ENCODE results near the gene GSTA1.
"Not testable (repeated sequence)": the region's sequence is repeated elsewhere in the genome, so short reads cannot be mapped to it uniquely, and the experiment has no call there.

The GSTA1 gene

GRCh38 chr6:52761673-52762491, 41.7 kb downstream of the GSTA1 start:
- not testable (repeated sequence) for DNase-seq (ENCODE audit: extremely low read depth, low read depth); H3K4me3 ChIP-seq (replicated peaks; ENCODE audit: low read depth, low read length)

DNA sequence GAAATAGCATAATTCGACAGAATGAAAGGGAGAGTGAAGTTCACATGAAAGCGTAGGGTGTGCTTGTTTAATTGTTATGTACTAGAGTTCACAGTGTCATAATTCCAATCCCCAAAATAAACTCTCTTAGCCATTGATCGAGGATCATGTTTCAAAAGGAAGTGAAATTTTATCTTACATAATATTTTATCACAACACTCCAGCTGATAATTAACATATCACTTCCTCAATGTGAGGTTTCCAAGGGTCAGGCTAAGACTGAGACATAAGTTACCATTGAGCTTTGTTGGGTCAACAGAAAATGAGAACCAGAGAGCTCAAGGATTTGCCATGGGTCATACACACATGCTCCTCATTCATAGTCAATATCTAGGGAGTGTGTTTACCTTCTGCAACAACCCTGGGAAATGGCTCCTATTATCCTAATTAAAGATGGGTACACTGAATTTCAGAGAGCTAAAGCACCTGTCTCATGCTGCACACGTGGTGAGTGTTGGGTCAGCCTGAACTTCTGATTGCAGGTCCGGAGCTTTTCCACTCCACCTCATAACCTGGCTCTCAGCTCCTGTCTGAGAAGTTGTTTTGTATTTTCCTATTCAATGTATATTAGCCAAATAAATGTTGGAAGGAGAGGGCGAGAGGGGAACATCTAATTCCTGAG, 43.4 kb downstream of the GSTA1 start:
- no peak overlapping the region for H3K4me3 ChIP-seq (replicated peaks; ENCODE audit: low read depth, low read length)
- TF ChIP-seq, protein P1, sequence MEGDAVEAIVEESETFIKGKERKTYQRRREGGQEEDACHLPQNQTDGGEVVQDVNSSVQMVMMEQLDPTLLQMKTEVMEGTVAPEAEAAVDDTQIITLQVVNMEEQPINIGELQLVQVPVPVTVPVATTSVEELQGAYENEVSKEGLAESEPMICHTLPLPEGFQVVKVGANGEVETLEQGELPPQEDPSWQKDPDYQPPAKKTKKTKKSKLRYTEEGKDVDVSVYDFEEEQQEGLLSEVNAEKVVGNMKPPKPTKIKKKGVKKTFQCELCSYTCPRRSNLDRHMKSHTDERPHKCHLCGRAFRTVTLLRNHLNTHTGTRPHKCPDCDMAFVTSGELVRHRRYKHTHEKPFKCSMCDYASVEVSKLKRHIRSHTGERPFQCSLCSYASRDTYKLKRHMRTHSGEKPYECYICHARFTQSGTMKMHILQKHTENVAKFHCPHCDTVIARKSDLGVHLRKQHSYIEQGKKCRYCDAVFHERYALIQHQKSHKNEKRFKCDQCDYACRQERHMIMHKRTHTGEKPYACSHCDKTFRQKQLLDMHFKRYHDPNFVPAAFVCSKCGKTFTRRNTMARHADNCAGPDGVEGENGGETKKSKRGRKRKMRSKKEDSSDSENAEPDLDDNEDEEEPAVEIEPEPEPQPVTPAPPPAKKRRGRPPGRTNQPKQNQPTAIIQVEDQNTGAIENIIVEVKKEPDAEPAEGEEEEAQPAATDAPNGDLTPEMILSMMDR (IDR thresholded peaks at IDR 0.05; ENCODE audit: low read depth, low read length, missing control alignments): no peak
- DNase-seq (ENCODE audit: extremely low read depth, low read depth): no peak

DNA sequence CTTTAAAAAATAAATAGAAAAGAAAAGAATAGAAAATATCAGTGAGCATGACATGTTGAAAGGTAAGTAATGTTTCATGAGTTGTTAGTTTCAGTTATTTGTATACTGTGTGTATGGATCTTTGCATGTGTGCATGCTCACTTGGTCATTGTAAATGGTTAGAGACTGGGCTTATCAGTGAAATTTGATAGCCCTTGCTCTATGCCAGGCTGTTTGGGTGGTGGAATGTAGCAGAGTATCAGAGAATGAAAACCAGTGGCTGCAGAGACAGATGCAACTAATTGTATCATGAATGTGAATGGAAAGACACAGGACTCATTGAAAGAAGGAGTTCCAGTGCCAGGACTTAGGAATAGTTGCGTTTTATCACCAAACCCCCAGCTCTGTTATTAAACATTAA, 44.5 kb downstream of the GSTA1 start:
- no peak for DNase-seq (ENCODE audit: extremely low read depth, low read depth)
- H3K4me3 ChIP-seq (replicated peaks; ENCODE audit: low read depth, low read length): no peak overlapping the region
- TF ChIP-seq, protein P1 (IDR thresholded peaks at IDR 0.05; ENCODE audit: low read depth, low read length, missing control alignments): no peak

GRCh38 chr6:52757651-52758338, 45.8 kb downstream of the GSTA1 start:
- not testable (repeated sequence) for H3K4me3 ChIP-seq (replicated peaks; ENCODE audit: low read depth, low read length); DNase-seq (ENCODE audit: extremely low read depth, low read depth)

DNA sequence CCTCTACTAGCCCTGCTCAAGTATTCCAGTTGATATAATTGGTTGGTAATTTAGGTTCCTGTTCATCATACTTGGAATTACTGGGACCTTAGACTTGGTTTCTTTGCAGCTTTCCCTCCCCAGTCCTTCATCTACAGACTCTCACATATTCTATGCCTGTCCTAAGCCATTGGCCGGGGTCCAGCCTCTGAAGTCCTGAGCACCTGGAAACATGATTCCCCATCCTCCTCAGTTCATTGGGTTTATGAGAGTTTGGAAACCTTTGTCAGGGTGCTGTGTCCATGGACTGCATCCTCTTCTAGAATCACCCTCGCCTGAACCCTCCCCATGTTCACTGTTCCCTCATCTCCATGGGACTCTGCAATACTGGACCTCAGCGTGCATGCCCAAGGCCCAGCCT, 49.2 kb downstream of the GSTA1 start:
- no peak overlapping the region for H3K4me3 ChIP-seq (replicated peaks; ENCODE audit: low read depth, low read length)
- TF ChIP-seq, protein P1 (IDR thresholded peaks at IDR 0.05; ENCODE audit: low read depth, low read length, missing control alignments): no peak
- no peak for DNase-seq (ENCODE audit: extremely low read depth, low read depth)

GRCh38 chr6:52753137-52753536, 50.5 kb downstream of the GSTA1 start:
- H3K4me3 ChIP-seq (replicated peaks; ENCODE audit: low read depth, low read length); DNase-seq (ENCODE audit: extremely low read depth, low read depth): not testable (repeated sequence)

GRCh38 chr6:52752310-52752709, 51.3 kb downstream of the GSTA1 start:
- DNase-seq (ENCODE audit: extremely low read depth, low read depth): no peak
- no peak overlapping the region for H3K4me3 ChIP-seq (replicated peaks; ENCODE audit: low read depth, low read length)
- TF ChIP-seq, protein P1 (IDR thresholded peaks at IDR 0.05; ENCODE audit: low read depth, low read length, missing control alignments): no peak

DNA sequence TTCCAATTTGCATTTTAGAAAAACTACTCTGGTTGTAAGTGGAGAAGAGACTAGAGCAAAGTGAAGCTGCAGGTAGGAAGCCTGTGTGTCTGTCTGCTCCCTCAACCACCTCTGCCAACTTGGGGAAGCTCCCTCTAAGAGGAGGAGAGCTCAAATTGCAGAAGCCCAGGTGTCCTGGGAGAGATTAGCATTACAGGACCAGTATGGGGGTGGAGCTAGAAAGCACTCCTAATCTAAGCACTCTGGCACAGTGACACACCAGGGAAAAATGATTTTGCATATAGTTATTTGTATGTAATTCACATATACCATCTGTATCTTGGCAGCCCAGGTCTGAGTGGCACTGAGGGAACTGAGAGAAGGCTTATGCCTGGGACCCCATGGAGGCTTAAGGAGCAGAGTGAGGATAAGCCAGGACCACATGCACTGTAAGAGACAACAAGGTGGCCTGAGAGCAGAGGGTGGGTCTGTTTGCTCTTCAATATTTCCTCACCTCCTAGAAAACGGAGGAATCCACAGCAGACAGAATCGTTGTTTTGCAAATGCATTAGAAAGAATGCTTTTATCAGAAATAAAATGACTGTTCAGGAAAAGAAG, 54.0 kb downstream of the GSTA1 start:
- no peak overlapping the region for H3K4me3 ChIP-seq (replicated peaks; ENCODE audit: low read depth, low read length)
- TF ChIP-seq, protein P1 (IDR thresholded peaks at IDR 0.05; ENCODE audit: low read depth, low read length, missing control alignments): no peak
- no peak for DNase-seq (ENCODE audit: extremely low read depth, low read depth)

DNA sequence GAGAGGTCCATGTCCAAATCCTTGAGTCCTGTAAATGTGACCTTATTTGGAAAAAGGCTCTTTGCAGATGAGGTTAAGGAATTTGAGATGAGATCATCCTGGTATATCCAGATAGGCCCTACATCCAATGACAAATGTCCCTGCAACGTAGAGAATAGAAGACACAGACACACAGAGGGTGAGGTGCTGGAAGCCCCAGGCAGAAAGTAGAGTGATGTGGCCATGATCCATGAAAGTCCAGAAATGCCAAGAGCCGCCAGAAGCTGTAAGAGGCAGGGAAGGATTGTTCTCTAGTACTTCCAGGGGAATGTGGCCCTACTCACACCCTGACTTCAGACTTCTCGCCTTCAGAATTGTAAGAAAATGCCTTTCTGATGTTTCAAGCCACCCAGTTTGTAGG, 56.3 kb downstream of the GSTA1 start:
- not testable (repeated sequence) for H3K4me3 ChIP-seq (replicated peaks; ENCODE audit: low read depth, low read length); DNase-seq (ENCODE audit: extremely low read depth, low read depth)

Measured in HFF-Myc (cell line).